Choroid plexus epithelial cell (primary cell): ENCODE measurements around the gene LRRC72.

ENCODE experiments used
- DNase-seq: peaks from one replicate; pipeline ENCODE4 v3.0.0-alpha.2; 2010; ENCODE audit warnings: low read depth
- H3K4me3 ChIP-seq: 2 replicates; pipeline ENCODE4 v1.5.1; 2011; ENCODE audit warnings: low read depth, mild to moderate bottlenecking, control low read depth, low read length, moderate library complexity
- CTCF ChIP-seq: conservative IDR thresholded peaks from 2 replicates; pipeline ENCODE4 v1.5.1; 2011; ENCODE audit warnings: low read depth, mild to moderate bottlenecking, control low read depth, inconsistent platforms, low read length, moderate library complexity

Gene LRRC72

GRCh38 chr7:16616122-16616521 lies 89.5 kb downstream of the LRRC72 start:
- no peak for DNase-seq
- TF ChIP-seq CTCF: no peak
- H3K4me3 ChIP-seq: no peak overlapping the region

GRCh38 chr7:16616542-16616941 lies 89.9 kb downstream of the LRRC72 start:
- no peak overlapping the region for H3K4me3 ChIP-seq
- DNase-seq: no peak

GRCh38 chr7:16619979-16620408 lies 93.4 kb downstream of the LRRC72 start:
- H3K4me3 ChIP-seq: no peak overlapping the region
- no peak for TF ChIP-seq CTCF
- DNase-seq: peak; percentile 35

More at GRCh38 chr7:16616542-16616941, 89.9 kb downstream of the LRRC72 start:
- no peak for TF ChIP-seq CTCF

GRCh38 chr7:16626388-16626787 lies 99.8 kb downstream of the LRRC72 start:
- DNase-seq: no peak
- no peak overlapping the region for H3K4me3 ChIP-seq
- TF ChIP-seq CTCF: no peak

- H3K4me3 ChIP-seq: no peak overlapping the region
- DNase-seq: peak; percentile 65
- TF ChIP-seq CTCF: no peak
These were observed 100.6 kb downstream of the LRRC72 start for GRCh38 chr7:16627236-16627635.

- no peak for DNase-seq
- TF ChIP-seq CTCF: no peak
These were observed 104.0 kb downstream of the LRRC72 start for GRCh38 chr7:16630654-16631053.

More at GRCh38 chr7:16630654-16631053, 104.0 kb downstream of the LRRC72 start:
- H3K4me3 ChIP-seq: no peak overlapping the region
